HG03469 (cell line): ENCODE results near the gene SLC16A6.
"Not testable (repeated sequence)": the region's sequence is repeated elsewhere in the genome, so short reads cannot be mapped to it uniquely, and the experiment has no call there.

Experiments
- ATAC-seq: cut with Tn5 transposase; IDR thresholded peaks from one replicate; pipeline ENCODE4 v1.9.1; 2021; ENCODE audit warnings: mild to moderate bottlenecking, moderate library complexity, moderate number of reproducible peaks; ENCODE audit not compliant: unreplicated experiment

SLC16A6 gene

DNA sequence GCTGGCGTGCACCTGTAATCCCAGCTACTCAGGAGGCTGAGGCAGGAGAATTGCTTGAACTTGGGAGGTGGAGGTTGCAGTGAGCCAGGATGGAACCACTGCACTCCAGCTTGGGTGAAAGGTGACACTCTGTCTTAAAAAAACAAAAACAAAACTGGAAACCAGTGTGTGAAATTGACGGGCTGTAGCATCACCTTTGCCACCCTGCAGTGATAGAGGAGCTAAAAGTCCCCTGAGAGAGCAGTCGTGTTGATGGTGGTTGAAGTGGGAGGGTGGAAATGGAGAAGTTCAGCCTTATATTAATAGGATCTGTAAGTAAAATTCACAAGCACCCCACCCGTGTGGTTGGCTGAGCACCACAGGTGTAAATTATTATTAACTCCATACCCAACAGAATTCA lies 65.9 kb downstream of the SLC16A6 start:
- peak; percentile 59 for ATAC-seq

DNA sequence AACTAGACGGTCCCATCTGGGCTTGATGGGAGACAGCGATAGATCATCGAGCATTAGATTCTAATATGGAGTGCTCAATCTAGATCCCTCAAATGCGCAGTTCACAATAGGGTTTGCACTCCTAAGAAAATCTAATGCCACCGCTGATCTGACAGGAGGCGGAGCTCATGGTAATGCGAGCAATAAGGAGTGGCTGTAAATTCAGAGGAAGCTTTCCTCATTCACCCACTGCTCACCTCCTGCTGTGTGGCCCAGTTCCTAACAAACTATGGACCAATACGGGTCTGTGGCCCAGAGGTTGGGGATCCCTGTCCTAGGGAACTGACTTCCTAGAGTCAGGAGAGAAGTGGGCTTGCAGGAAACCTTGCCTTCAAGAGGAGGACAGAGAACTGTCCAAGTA lies 68.3 kb downstream of the SLC16A6 start:
- no peak for ATAC-seq

DNA sequence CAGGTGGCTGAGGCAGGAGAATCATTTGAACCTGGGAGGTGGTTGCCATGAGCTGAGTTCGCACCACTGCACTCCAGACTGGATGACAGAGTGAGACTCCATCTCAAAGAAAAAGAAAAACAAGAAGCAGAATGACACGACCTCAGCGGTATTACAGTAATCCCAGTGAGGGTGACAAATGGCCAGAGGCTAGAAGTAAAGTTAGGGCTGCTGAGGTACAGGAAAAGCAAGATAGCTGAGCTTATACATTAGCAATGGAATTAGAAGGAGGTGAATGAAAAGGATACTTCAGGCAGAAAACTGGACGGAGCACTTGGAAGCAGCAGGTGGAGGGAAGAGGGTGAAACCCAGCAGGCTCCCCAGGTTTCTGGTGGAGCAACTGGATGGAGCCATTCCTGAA lies 69.1 kb downstream of the SLC16A6 start:
- ATAC-seq: no peak

DNA sequence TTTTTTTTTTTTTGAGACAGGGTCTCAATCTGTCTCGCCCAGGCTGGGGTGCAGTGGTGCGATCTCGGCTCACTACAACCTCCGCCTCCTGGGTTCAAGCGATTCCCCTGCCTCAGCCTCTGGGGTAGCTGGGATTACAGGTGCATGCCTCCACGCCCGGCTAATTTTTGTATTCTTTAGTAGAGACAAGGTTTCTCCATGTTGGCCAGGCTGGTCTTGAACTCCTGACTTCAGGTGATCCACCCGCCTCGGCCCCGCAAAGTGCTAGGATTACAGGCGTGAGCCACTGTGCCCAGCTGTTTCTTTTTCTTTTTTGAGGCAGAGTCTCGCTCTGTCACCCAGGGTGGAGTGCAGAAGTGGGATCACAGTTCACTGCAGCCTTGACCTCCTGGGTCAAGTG lies 70.1 kb downstream of the SLC16A6 start:
- ATAC-seq: not testable (repeated sequence)

DNA sequence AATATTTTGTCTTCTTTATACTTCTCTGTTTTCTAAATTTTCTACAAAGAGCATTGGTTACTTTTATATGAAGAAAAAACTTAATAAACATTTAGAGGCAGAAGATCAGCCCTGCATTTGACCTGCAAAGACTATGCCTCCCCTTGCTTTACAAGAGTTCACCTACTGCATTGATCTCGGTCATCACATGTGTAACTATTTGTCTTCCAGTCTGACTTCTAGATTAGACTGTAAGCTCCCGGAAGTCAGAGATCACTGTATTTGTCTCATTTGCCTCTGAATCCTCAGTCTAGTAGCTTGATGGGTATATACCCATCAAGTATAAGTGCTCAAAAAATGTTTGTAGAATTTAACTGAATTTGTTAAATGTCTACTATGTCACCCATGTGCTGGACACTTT lies 70.7 kb downstream of the SLC16A6 start:
- ATAC-seq: not testable (repeated sequence)

DNA sequence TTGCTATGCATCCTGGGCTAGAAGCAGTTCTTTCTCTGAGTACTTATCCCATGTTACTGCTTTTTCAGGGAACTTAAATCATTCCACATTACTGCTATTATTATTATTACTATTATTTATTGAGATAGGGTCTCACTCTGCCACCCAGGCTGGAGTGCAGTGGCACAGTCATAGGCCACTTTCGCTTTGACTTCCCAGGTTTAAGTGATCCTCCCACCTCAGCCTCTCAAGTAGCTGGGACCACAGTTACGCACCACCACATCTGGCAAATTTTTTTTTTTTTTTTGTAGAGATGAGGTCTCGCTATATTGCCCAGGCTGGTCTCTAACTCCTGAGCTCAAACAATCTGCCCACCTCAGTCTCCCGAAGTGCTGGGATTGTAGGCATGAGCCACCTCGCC lies 71.5 kb downstream of the SLC16A6 start:
- ATAC-seq: not testable (repeated sequence)
